DOHH2 (cell line): Measurements from ENCODE around the gene UBE2F.

Experiments
- CTCF ChIP-seq: fragments of 200-600 bp; sonication (generic); IDR thresholded peaks from one replicate; pipeline ENCODE4 v1.5.1; 2014; ENCODE audit warnings: antibody characterized with exemption, mild to moderate bottlenecking, low read depth, low read length; ENCODE audit not compliant: poor library complexity, severe bottlenecking
- EZH2phosphoT487 ChIP-seq: fragments of 200-600 bp; sonication (generic); IDR thresholded peaks from 2 replicates; pipeline ENCODE4 v1.6.1; 2017; ENCODE audit warnings: borderline replicate concordance, mild to moderate bottlenecking, antibody characterized with exemption, low read length, moderate library complexity, mixed read lengths

DNA sequence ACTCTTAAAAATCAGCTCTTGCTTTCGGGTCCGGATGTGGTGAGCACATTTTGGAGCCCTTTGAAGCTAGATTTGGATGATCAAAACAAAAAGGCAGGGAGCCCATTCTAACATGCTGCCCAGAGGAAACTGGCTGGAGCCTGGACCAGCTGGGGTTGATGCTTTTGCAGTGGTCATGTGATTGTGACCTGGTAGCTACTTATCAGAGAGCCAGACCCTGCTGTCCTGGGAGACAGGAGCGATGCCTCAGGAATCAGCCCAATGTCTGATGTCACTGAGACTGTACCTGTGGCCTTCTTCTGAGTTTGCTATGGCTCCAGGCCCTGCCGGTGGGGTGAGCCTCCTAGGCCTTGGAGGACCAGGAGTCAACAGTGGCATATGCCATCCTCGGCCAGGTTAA, 75.3 kb downstream of the UBE2F start:
- TF ChIP-seq EZH2phosphoT487, result no peak
- TF ChIP-seq CTCF, result no peak
